KOPT-K1 (cell line): ENCODE data around the gene MIP.
"Not testable (repeated sequence)": the region's sequence is repeated elsewhere in the genome, so short reads cannot be mapped to it uniquely, and the experiment has no call there.

Source experiments
- H3K27ac ChIP-seq: fragments of 200-600 bp; sonication (generic); 2 replicates; pipeline ENCODE4 v1.5.1; 2016; ENCODE audit warnings: antibody characterized with exemption, mild to moderate bottlenecking, low read depth, low read length; ENCODE audit not compliant: poor library complexity, severe bottlenecking
- H3K36me3 ChIP-seq: fragments of 200-600 bp; sonication (generic); 2 replicates; pipeline ENCODE4 v1.5.1; 2017; ENCODE audit warnings: antibody characterized with exemption, mild to moderate bottlenecking, low read length, moderate library complexity; ENCODE audit not compliant: insufficient read depth
- H3K9me3 ChIP-seq: fragments of 200-600 bp; sonication (generic); 2 replicates; pipeline ENCODE4 v1.5.1; 2017; ENCODE audit warnings: antibody characterized with exemption, low read length, mild to moderate bottlenecking; ENCODE audit not compliant: insufficient read depth, poor library complexity, severe bottlenecking

Gene MIP

GRCh38 chr12:56443208-56443607 lies 11.2 kb downstream of the MIP start:
- H3K9me3 ChIP-seq, H3K27ac ChIP-seq: not testable (repeated sequence)
- H3K36me3 ChIP-seq: peaks cover 45% of the 10 kb centered on the region

DNA sequence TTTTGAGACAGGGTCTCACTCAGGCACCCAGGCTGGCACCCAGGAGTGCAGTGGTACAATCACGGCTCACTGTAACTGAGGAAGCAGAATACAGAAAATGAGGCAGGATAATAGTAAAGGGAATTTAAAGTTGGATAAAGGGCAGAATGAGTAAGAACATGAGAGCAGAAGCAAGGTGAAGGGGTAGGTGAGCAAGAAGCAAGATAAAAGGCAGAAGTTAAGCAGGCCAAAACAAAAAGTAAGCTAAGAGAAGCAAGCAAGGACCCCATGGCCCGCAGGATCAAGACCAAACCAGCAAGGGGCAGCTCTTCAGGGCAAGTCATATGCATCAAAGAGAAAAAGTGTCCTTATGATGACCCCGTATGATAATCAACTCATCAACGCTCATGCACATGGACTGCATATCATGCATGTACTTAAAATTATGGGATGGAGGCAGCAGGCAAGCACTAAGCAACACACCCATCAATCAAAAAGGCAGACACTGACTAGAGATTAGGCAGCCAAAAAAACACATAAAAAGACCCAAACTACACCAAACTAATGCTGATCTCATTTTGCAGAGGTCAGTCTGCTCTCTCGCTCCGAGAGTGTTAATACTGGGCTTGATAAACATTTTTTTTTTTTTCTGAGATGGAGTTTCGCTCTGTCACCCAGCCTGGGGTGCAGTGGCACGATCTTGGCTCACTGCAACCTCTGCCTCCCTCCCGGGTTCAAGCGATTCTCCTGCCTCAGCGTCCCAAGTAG lies 16.9 kb downstream of the MIP start:
- Histone ChIP-seq H3K36me3 (peaks cover 47% of the 10 kb centered on the region), H3K9me3 (no peaks in the 10 kb centered on the region), H3K27ac (no peak overlapping the region)

- H3K36me3 ChIP-seq: peaks cover 51% of the 10 kb centered on the region
- no peaks in the 10 kb centered on the region for H3K9me3 ChIP-seq
- H3K27ac ChIP-seq: no peak overlapping the region
Observed at GRCh38 chr12:56434828-56435227, 19.6 kb downstream of the MIP start.

GRCh38 chr12:56431850-56432249 lies 22.6 kb downstream of the MIP start:
- Histone ChIP-seq H3K27ac (no peak overlapping the region), H3K36me3 (peaks cover 81% of the 10 kb centered on the region), H3K9me3 (no peaks in the 10 kb centered on the region)

DNA sequence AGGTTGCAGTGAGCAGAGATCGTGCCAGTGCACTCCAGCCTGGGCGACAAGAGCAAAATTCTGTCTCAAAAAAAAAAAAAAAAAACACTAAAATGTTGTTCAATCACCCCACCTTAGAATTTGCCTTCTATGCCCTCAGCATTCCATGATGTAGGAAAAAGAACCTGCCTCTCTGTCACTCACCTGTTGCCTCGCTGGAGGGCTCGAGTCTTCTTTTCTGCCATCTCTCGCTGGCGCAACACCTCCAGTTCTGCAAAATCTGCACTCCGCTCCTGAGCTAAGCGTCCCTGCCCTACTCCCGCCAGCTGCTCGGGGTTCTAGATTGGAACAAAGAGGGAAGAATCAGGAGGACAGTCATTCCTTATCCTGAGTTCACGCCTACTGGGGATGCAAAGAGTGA lies 23.2 kb downstream of the MIP start:
- Histone ChIP-seq H3K36me3 (peaks cover 86% of the 10 kb centered on the region), H3K9me3 (no peaks in the 10 kb centered on the region), H3K27ac (no peak overlapping the region)

DNA sequence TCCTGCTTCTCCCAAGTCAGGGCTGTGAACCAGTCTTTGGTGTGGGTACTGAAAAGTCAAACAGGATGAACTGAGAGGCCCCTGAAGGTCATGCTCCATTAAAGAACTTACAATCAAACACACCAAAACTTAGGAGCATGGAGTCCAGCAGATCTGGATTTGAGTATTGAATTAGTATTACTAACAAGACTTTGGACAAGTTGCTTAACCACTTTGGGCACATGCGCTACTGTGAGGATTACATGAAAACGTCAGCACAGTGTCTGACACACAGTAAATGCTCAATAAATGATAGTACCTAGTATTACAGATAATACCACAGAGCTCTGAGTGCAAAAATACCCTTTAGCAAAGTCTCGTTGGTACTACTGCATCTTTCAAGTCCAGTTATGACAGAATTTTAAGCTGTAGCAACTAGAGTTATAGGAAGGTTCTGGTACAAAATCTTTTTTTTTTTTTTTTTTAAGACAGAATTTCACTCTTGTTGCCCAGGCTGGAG lies 28.5 kb downstream of the MIP start:
- H3K27ac ChIP-seq: no peak overlapping the region
- no peaks in the 10 kb centered on the region for H3K9me3 ChIP-seq
- H3K36me3 ChIP-seq: peaks cover 100% of the 10 kb centered on the region

DNA sequence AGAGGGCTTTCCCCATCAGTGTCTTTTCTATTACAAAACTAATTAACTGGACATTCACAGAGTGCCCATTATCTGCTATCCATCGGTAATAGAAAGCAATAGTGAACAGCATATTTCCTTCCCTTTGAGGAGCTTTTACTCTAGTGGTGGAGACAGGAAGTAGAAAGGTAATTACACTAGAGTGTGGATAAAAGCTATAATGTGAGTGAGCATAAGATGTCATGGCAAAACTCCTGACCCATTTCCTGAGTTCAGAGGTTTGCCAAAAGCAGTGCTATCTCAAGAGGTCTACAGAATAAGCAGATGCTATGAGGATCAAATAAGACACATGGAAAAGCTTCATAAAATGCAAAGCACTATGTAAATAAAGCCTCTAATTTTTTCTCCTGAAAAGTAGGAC lies 29.3 kb downstream of the MIP start:
- peaks cover 100% of the 10 kb centered on the region for H3K36me3 ChIP-seq
- no peaks in the 10 kb centered on the region for H3K9me3 ChIP-seq
- H3K27ac ChIP-seq: no peak overlapping the region

DNA sequence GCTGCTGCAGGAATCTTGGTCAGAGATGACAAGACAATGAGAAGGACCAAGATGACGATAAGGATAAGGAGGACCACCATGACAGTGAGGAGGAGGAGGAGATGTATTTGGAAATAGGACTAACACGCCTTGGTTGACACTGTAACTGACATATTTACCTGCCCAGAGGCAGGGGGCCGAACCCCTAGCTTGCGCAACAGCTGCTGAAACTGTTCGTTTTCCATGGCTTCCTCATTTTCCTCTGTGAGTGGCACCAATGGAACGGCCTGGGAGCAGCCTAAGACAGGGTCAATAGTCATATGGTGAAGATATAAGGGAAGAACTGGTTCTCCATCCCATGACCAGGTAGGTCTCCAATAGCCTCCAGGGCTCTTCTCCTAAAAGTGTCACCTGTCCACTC lies 34.0 kb downstream of the MIP start:
- no peaks in the 10 kb centered on the region for H3K9me3 ChIP-seq
- peaks cover 99% of the 10 kb centered on the region for H3K36me3 ChIP-seq
- no peak overlapping the region for H3K27ac ChIP-seq

DNA sequence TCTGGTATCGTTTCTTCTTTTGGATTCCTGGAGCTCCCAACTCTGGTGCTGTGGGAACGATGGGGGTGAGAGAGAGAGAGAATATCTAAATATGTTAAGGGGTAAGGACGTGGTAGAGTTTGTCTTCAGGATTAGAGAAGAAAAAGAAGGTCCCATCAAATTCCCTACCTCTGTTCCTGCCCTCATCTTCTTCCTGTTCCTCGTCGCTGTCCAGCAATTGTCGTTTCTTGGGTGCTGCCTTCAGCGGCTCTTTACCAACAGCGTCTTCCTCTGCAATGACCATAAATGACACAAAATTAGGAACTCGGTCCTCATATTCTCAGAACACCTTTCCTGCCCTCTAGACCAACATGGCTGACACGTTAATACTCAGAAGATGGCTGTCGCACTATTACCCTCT lies 36.7 kb downstream of the MIP start:
- H3K27ac ChIP-seq: no peak overlapping the region
- peaks cover 99% of the 10 kb centered on the region for H3K36me3 ChIP-seq
- no peaks in the 10 kb centered on the region for H3K9me3 ChIP-seq

DNA sequence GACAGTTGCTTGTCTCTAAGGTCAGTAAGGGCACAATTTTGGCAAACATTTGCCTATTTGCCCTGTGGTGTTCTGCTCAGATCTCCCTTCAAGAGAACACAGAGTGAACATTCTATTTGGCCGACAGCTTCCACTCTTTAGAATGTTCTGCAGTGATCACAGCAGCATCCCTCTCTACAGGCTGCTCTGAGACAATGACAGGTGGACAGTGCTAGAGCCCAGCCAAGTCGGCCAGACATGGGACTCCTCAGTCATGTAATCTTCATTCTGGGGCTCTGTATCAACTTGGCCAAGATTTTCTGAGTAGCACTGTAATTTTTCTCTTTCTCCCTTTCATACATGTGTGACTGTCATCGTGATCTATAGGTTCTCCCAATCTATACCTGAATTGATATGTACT lies 40.1 kb downstream of the MIP start:
- Histone ChIP-seq H3K27ac (no peak overlapping the region), H3K9me3 (no peaks in the 10 kb centered on the region), H3K36me3 (peaks cover 74% of the 10 kb centered on the region)

- Histone ChIP-seq H3K27ac (no peak overlapping the region), H3K9me3 (no peaks in the 10 kb centered on the region), H3K36me3 (peaks cover 64% of the 10 kb centered on the region)
Observed at GRCh38 chr12:56413392-56413791, 41.1 kb downstream of the MIP start.

DNA sequence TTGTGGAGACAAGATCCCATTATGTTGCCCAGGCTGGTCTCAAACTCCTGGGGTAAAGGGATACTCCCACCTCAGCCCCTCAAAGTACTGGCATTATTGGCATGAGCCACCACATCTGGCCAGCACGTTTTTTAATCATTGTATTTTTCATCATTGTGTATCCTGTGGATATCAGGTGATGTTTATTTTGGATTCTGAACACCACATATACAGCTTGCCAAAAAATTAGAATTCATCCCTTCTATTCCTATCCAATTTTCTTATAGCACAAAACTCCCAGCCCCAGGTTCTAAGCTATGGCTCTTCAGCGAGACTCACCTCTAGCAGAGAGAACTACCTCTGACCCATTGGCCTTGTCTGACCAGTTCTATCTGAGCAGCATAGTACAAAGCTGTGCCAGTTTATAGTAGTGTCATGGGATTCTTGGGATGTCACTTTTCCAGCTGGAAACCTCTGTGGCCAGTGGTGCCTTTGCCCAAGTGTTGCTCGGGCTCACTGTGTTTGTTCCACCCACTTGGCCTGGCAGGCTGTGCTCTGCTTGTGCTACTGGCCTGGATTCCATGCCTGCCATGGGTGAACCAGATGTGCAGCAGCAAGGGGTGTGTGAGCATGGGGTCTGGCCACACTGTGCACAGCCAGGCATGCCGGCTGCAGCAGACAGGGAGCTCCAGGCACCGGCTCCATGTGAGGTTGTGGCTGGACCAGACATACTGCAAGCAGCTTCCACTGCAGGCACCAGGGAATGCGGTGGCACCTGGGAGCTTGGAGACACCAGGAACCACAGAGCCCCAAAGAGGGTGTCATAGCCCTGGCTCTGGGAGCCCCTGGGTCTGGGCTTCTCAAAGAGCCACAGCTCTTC lies 42.4 kb downstream of the MIP start:
- no peaks in the 10 kb centered on the region for H3K9me3 ChIP-seq
- H3K36me3 ChIP-seq: peaks cover 50% of the 10 kb centered on the region
- no peak overlapping the region for H3K27ac ChIP-seq

- peaks cover 38% of the 10 kb centered on the region for H3K36me3 ChIP-seq
- H3K27ac ChIP-seq: no peak overlapping the region
- H3K9me3 ChIP-seq: no peaks in the 10 kb centered on the region
Observed at GRCh38 chr12:56410768-56411167, 43.7 kb downstream of the MIP start.

- Histone ChIP-seq H3K27ac (no peak overlapping the region), H3K9me3 (no peaks in the 10 kb centered on the region), H3K36me3 (peaks cover 19% of the 10 kb centered on the region)
Observed at GRCh38 chr12:56408799-56409417, 45.5 kb downstream of the MIP start.

GRCh38 chr12:56404227-56404626 lies 50.2 kb downstream of the MIP start:
- not testable (repeated sequence) for H3K36me3 ChIP-seq, H3K9me3 ChIP-seq, H3K27ac ChIP-seq
